HepG2 (cell line): ENCODE measurements around the gene NFE2L2.

Source experiments
- EP300 ChIP-seq, 3 experiments: sonication (generic) in 1 of 3; formaldehyde crosslinking in 1 of 3; IDR thresholded peaks; 2 replicates each; pipeline versions ENCODE4 v1.5.1 to v1.6.1; 2011 to 2020; ENCODE audit warnings: low read depth in 2 of 3, low read length in 2 of 3, borderline replicate concordance in 1 of 3, improper control_type of control experiment in 1 of 3, mild to moderate bottlenecking in 1 of 3, missing genetic modification reagents in 1 of 3, moderate library complexity in 1 of 3
- MXI1 ChIP-seq: IDR thresholded peaks from 3 replicates; pipeline ENCODE4 v1.6.1; 2012; ENCODE audit warnings: low read depth, low read length, inconsistent platforms, borderline replicate concordance

DNA sequence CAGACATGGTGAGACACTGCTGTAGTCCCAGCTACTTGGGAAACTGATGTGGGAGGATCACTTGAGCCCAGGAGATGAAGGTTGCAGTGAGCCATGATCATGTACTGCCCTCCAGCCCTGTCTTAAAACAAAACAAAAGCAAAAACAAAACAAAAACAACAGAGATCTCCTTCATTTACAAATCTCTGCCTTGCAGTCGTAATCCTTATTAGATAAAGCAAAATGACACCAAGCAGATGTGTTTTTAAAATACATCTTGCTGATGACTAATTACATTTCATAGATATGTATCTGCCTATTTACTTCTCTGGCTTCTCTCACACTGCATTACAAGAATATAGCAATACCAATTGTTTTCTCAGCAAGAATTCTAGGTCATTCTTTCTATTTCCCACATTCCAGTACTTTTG lies 22.8 kb downstream of the NFE2L2 start:
- TF ChIP-seq MXI1 (no peak), EP300 (IDR thresholded peaks at IDR 0.05; ENCODE audit: low read depth in 2 of 2, low read length in 2 of 2) (no peak), EP300 (CRISPR knock-in tag; IDR thresholded peaks at IDR 0.05; ENCODE audit: borderline replicate concordance) (no peak)
